Measurements from ENCODE around the gene ATP13A4.

Gene ATP13A4

DNA sequence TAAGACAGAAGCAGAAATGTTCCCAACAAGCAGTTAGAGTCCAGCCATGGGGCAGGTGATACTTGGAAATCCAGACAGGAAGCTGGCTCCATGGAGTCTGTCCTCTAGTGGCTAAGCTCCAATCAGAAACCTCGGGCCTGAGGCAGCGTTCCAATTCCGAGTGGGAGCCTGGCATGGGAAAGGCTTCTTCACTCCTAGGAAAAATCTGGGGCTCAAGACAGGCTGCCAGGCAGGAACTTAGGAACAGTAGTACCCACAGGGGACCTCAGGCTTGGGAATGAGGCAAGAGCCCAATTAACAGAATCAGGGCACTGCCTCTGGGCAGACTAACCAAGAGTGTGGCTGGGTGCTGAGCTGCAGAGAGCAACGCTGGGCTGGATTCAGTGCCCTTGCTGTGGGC, 6.2 kb upstream of the ATP13A4 start:
- no peak overlapping the region for H3K4me3 ChIP-seq (ENCODE audit: low read depth, low read length)
- TF ChIP-seq, protein P1, sequence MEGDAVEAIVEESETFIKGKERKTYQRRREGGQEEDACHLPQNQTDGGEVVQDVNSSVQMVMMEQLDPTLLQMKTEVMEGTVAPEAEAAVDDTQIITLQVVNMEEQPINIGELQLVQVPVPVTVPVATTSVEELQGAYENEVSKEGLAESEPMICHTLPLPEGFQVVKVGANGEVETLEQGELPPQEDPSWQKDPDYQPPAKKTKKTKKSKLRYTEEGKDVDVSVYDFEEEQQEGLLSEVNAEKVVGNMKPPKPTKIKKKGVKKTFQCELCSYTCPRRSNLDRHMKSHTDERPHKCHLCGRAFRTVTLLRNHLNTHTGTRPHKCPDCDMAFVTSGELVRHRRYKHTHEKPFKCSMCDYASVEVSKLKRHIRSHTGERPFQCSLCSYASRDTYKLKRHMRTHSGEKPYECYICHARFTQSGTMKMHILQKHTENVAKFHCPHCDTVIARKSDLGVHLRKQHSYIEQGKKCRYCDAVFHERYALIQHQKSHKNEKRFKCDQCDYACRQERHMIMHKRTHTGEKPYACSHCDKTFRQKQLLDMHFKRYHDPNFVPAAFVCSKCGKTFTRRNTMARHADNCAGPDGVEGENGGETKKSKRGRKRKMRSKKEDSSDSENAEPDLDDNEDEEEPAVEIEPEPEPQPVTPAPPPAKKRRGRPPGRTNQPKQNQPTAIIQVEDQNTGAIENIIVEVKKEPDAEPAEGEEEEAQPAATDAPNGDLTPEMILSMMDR (IDR thresholded peaks at IDR 0.05; ENCODE audit: control insufficient read depth, extremely low read depth, insufficient read depth), result no peak
- DNase-seq (ENCODE audit: low read depth), result no peak

DNA sequence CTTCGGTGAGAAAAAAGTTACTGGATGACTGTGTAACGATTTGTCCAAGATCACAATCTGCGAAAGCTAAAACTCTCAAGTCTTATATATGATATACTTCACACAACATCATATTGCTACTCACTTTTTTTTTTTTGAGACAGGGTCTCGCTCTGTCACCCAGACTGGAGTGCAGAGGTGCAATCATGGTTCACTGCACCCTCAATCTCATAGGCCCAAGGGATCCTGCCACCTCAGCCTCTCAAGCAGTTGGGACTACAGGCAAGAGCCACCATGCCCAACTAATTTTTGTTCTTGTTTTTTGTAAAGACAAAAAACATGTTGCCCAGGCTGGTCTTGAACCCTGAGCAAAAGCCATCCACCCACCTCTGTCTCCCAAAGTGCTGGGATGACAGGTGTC, 5.4 kb upstream of the ATP13A4 start:
- TF ChIP-seq, protein P1 (IDR thresholded peaks at IDR 0.05; ENCODE audit: control insufficient read depth, extremely low read depth, insufficient read depth), result no peak
- H3K4me3 ChIP-seq (ENCODE audit: low read depth, low read length), result no peak overlapping the region
- no peak for DNase-seq (ENCODE audit: low read depth)

DNA sequence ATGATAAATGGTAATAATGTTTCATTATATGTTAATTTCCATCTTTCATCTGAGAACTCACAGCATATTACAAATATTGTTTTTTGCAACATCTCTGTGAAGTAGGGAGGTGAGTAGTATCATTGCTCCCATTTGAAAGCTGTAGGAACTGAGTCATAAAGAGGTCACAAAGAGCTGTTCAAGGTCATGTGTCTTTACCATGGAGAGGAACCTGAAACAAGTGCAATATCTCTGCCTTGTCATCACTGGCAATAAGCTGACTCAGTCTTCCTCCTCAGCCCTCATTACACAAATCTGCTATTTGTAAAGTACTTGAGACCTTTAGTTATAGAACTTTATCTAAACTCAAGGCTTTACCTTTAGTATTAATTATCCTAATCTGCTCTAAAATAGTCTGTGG, 4.4 kb upstream of the ATP13A4 start:
- no peak overlapping the region for H3K4me3 ChIP-seq (ENCODE audit: low read depth, low read length)
- DNase-seq (ENCODE audit: low read depth), result no peak
- TF ChIP-seq, protein P1 (IDR thresholded peaks at IDR 0.05; ENCODE audit: control insufficient read depth, extremely low read depth, insufficient read depth), result no peak

GRCh38 chr3:193556841-193557240, 2.1 kb upstream of the ATP13A4 start:
- no peak overlapping the region for H3K4me3 ChIP-seq (ENCODE audit: low read depth, low read length)
- TF ChIP-seq, protein P1 (IDR thresholded peaks at IDR 0.05; ENCODE audit: control insufficient read depth, extremely low read depth, insufficient read depth), result no peak
- no peak for DNase-seq (ENCODE audit: low read depth)

- DNase-seq (ENCODE audit: low read depth), result no peak
- no peak overlapping the region for H3K4me3 ChIP-seq (ENCODE audit: low read depth, low read length)
- TF ChIP-seq, protein P1 (IDR thresholded peaks at IDR 0.05; ENCODE audit: control insufficient read depth, extremely low read depth, insufficient read depth), result no peak
Measured at GRCh38 chr3:193553586-193553985, 1.1 kb downstream of the ATP13A4 start.

GRCh38 chr3:193552923-193553322, 1.8 kb downstream of the ATP13A4 start:
- TF ChIP-seq, protein P1 (IDR thresholded peaks at IDR 0.05; ENCODE audit: control insufficient read depth, extremely low read depth, insufficient read depth), result no peak
- no peak for DNase-seq (ENCODE audit: low read depth)
- no peak overlapping the region for H3K4me3 ChIP-seq (ENCODE audit: low read depth, low read length)

- no peak for DNase-seq (ENCODE audit: low read depth)
- TF ChIP-seq, protein P1 (IDR thresholded peaks at IDR 0.05; ENCODE audit: control insufficient read depth, extremely low read depth, insufficient read depth), result no peak
- H3K4me3 ChIP-seq (ENCODE audit: low read depth, low read length), result no peak overlapping the region
Measured at GRCh38 chr3:193548406-193548805, 6.3 kb downstream of the ATP13A4 start.

Data from LNCaP clone FGC (cell line).